HG03196 (cell line): ENCODE data around the gene RASA3.

Experiments
- ATAC-seq: cut with Tn5 transposase; IDR thresholded peaks from one replicate; pipeline ENCODE4 v1.9.1; 2021; ENCODE audit not compliant: unreplicated experiment

Gene RASA3

DNA sequence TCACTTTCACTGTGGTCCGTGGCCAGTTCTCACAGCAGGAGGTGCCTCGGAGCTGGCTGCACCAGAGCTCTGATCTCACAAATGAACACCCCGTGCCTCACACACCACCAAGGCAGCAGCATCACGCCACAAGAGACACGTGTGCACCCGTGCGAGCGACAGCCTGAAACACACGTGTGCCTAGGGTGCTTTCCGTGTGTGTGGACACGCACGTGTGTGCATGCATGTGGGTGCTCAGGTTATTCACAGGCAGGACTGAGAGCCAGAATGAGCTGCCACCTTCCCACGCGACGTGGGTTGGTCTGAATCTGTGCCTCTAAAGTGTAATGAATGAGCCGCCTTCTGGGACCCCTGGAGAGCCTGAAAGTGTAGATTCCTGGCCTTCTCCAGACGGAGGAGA is 90.9 kb downstream of the RASA3 start:
- ATAC-seq: no peak

DNA sequence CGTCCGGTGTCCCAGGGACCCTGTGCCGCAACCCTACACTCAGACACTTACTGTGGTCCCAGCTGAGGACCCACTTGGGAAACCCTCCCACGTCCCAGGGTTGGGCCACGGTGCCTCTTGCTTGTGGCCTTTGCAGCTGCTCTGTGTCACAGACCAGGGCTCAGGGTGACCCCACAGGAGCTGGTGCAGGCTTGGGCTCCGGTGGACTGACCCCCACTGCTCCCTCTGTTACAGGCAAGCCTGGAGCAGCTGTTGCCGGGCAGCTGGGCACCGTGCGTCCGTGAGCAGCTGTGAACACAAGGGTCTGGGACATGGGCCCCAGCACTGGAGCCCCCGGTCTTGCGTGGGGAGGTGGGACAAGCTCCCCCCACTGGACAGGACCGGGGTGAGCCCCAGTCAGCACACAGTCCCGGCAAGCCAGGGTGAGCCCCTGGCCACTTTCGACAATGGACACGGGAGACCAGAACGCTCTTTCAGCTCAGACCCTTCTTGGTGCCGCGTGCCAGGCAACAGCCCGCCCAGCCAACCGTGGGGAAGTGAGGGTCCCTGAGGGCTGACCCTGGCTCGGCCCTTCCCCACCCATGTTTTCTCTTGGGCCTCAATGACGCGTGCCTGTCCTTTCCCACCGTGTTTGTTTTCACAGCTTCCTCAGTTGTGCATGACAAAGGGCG is 92.8 kb downstream of the RASA3 start:
- ATAC-seq: no peak

DNA sequence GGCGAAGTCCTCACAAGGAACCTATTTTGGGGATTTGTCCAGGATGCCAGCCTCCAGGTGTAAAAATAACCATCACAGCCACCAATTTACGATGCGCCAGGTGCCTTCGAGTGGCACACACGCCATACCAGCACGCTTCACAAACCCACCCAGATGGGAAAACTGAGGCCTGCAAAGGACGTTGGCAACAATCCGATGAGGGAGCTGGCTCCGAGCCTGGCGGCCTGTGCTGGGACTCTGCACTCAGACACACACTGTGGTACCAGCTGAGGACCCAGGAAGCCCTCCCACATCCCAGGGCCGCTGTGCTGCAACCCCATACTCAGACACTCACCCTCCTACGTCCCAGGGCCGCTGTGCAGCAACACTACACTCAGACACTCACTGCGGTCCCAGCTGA is 93.5 kb downstream of the RASA3 start:
- ATAC-seq: no peak

DNA sequence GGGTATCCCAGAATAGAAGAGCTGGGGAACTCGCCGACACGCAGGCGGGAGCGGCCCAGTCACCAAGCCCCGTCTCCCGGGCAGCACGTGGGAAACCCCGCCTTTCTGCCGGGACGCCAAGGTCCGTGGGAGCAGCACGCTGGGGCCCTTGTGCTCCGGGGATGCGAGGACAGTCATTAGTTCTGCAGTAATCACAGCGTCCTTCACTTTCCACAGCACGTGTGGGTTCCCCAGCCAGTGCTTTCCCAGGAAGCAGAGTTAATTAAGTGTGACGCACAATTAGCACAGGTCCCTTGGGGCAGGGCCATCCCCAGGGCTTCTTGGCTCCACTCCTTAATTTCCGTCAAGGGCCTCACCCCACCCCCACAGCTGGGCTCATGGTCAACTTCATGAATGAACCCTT is 94.2 kb downstream of the RASA3 start:
- no peak for ATAC-seq

DNA sequence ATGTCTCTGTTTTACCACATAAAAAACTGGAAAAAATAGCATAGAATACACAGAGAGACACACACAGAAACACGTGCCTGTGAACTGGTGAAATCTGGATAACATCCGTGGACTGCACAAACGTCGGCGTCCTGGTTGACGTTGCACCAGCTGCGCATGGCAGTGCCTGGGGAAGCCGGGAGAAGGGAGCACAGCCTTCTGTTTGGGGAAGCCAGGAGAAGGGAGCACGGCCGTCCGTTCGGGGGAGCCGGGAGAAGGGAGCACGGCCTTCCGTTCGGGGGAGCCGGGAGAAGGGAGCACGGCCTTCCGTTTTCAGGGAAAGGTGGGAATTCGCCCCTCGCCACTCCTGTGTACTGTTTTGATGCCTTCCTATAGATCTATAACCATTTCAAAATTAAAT is 94.7 kb downstream of the RASA3 start:
- ATAC-seq: no peak

DNA sequence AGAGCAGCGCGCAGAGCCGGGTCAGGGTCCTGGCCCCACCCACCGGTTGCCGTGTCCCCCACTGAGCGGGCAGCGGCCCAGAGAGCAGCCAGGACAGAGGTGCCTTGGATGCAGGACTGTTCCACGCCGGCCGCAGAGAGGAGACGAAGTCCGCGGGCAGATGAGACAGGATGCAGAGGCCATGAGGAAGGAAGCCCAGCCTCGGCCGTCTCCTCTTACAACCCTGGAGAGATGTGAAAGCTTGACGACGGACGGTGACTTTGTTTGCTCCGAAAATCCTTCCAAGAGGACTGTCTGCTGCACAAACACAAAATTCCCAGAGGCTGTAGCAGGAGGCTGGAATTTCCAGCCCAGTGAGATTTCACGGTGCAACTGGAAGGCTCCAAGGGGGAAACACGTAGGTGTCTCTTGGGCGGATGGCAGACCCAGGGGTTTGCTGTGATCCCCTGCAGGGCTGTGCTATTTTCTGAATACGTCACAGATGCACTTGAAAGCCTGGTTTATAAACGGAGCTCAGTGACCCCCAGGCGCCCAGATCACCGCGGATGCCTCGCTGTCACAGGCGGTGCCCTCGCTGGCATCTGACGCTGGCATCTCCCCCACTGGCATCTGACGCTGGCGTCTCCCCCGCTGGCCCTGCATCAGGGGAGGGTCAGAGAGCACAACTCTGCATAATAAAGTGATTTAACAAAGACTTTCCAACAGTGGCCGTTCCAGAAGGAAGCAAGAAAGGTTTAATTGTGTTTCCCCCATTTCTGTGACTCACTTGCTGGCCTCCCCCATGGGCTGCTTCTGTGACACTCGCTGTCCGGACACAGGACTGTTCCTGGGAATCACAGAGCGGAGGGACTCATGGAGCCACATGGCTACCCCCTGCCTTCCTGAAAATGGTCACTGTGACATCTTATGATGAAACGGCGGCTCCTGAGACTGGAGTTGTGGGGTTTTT is 96.6 kb downstream of the RASA3 start:
- no peak for ATAC-seq

DNA sequence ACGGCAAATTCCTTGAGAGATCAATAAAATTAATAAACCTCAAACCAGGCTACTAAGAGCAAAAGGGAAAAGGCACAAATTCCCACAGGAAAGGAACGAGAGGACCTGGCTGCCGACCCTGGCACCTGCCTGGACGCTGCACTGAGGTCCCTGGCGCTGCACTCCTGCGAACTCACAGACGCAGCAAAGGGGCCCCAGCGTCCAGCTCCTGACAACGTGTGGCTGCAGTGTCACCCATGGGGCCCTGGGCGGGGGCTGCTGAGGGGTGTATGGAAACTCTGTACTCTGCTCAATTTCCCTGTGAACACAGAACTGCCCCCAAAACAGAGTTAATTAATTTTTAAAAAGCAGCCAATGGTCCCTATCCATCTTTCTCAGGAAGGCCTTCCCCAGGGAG is 97.2 kb downstream of the RASA3 start:
- no peak for ATAC-seq

DNA sequence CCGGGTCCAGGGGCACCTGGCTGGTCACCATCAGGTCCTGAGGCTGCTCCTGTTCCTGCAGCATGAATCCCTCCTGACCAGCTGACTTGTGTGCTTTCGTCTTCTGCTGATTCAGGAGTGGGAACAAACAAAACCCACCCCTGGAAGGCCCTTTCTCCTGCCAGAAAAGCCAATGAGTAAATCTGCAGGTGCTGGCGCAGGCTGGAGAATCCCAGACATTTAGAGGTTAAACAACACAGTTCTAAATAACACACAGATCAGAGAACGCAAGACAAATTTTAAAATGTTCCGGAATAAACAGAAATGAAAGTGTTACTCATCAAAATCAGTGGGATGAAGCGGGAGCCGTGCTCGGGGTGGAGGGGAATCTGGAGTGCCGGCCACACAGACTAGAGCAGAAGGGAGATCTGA is 97.9 kb downstream of the RASA3 start:
- ATAC-seq: no peak

DNA sequence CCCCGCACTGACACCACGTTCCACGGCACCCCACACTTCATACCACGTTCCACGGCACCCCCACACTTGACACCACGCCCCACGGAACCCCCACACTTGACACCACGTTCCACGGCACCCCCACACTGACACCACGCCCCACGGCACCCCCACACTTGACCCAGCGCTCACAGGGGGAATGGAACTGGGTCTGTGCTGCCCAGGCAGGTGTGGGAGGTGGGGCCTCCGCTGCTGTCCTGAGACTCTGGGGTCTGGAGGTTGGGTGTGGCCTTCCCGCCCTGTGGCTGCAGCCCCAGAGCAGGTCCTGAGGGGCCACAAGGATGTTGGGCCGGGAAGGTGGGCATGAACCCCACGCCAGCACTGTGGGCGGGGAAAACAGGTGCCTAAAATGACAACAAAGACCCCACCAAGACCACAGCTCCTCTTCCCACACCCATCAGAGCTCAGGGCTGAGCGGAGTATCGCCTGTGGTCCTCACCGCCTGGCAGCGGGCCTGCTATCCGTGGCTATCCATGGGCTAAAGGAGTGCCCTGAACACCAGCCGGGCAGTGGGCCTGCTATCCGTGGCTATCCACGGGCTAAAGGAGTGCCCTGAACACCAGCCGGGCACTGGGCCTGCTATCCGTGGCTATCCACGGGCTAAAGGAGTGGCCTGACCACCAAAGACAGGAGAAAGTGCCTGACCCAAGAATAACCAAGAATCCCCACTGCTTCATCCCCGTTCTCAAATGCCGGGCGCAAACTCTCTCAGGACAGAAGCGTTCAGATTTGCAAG is 98.7 kb downstream of the RASA3 start:
- ATAC-seq: no peak

DNA sequence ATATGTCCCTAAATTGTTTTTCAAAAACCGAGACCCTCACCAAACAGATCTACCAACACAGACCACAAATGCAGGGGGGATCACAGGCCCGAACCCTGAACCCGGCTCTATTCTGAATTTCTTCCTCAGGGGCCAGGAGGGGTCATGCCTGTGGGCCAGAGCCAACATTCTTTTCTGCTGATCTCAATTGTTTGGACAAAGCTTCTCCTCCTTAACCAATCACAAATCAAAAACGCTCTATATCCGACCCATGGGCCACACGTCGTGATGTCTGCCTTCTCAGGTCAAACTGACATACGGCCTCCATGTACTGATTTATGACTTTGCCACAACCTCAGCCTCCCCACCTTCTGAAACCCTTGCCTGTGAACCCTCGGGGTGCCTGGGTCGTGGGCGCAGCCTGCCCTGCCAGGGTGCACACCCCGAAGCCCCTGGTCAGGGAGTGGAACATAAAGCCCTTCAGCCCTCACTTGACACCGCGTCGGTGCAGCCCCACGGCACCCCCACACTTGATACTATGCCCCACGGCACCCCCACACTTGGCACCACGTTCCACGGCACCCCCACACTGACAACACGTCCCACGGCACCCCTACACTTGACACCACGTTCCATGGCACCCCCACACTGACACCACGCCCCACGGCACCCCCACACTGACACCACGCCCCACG is 100.2 kb downstream of the RASA3 start:
- ATAC-seq: no peak

DNA sequence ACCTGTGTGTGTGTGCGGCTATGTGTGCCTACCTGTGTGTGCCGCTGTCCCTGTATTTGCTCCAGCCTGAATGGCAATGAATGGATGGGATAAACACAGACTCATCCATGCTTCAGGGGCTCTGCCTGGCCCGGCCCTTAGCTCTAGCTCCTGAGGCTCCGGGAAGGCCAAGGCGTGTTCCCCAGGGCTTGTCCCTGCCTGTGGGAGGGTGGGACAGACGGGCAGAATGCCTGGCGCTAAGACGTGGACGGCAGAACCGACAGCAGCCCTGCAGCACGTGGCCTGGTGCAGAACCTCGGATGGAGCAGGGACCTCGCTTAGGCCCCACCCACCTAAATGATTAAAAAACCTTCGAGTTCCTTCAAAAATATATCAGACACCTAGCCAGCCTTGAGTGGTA is 100.8 kb downstream of the RASA3 start:
- no peak for ATAC-seq

DNA sequence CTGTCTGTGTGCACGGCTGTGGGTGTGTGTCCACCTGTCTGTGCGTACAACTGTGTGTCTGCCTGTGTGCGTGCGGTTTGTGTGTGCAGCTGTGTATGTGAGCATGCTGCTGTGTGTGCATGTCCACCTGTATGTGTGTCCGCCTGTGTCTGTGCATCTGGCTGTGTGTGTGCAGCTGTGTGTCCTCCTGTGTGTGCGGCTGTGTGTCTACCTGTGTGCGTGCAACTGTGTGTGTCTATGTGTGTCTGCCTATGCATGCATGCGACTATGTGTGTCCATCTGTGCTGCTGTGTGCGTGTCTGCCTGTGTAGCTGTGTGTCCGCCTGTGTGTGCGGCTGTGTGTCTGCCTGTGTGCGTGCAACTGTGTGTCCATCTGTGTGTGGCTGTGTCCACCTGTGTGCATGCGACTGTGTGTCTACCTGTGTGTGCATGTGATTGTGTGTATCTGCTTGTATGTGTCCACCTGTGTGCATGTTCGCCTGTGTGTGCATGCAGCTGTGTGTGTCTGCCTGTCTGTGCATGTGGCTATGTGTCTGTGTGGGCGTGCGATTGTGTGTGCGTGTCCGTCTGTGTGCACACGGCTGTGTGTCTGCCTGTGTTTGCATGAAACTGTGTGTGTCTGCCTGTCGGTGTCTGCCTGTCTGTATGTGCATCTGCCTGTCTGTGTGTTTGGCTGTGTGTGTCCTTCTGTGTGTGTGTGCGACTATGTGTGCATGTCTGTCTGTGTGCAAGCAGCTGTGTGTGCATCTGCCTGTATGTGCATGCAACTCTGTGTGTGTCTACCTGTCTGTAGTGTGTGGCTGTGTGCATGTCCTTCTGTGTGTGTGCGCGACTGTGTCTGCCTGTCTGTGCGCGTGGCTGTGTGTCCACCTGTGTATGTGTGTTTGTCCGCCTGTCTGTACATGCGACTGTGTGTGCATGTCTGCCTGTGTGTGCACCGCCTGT is 101.5 kb downstream of the RASA3 start:
- no peak for ATAC-seq

DNA sequence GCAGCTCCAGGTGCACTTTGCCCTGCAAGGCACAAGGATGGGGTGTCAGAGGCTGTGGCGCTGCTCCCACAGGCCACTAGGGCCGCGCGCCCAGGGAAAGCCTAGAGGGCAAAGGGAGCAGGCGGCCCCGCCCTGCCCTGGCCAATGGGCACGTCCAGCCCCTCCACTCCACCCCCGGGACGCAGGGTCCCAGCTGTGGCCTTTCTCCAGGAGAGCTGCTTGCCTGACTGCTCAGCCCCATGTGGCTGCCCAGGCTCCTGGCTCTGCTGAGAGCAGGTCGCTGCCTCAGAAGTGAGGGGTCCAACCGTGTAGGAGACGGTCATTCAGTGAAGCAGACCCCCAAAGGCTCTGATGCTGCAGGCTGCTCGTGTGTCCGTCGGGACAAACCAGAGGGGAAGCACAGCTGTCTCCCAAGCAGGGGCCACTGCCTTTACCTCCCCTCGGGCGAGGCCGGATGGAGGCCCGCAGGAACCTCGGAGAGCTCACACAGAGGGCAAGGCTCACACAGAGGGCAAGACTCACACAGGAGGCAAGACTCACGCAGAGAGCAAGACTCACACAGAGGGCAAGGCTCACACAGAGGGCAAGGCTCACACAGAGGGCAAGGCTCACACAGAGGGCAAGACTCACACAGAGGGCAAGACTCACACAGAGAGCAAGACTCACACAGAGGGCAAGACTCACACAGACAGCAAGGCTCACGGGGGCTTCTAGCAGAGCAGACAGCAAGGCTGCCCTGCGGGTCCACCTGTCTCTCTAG is 102.4 kb downstream of the RASA3 start:
- ATAC-seq: no peak

DNA sequence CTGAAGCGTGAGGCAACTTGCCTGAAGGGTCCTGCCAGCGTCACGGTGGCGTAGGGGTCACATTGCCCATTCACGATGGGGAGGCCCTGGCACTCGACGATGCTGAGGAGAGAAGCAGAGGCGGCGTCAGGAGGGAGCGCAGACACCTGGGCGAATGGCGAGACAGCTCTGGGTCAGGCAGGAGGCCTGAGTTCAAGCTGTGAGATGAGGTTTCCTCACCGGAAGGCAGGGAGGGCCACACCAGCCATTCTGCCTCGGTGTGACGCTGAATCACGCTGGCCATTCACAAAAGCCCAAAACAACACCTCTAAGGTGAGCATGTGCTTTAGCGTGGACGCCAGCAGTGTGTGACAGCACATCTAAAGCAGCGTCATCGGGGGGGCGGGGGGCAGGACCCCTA is 104.6 kb downstream of the RASA3 start:
- ATAC-seq: no peak

DNA sequence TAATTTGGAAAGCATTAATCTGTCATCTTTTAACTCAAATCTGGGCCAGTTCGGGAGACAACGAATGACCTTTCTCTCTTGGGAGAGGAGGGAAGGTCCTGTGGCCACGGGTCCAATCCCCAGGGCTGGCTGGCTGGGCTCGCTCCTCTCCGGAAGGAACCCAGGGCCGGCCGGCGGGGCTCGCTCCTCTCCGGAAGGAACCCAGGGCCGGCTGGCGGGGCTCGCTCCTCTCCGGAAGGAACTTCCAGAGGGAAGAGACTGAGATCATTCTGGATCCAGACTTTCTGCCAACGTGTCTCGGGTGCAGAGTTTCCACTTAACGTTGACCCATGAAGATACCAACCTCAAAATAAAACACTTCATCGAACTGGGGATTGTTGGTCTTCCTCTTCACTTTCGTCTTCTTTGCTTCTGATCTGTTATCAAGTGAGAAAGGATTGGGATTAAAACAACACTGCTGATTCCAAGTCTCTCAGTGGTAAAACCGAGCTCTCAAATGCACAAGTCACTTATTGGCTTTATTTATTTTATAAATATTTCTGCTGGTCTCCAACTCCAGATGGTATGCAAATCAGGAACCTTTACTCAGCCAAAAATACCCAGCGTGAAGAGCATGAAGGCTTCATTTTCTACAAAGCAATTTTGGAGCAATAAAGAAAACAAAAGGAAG is 105.2 kb downstream of the RASA3 start:
- no peak for ATAC-seq

DNA sequence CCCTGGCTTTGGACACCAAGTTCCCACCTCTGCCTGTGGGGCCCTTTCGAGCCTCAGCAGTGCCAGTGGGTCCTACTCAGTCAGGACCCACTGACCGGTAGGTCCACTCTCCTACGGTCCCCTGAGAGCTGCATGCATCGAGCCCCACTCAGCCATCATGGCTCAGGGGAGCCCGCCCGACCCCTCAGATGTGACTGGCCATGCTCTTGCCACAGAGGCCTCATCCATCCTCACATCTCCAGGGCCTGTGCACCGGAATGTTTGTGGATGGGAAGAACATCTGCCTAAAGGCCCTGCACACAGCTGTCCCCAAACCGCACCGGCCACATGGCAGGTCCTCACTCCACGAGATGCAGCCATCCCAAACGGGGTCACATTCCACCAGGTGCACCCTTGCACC is 105.9 kb downstream of the RASA3 start:
- no peak for ATAC-seq

DNA sequence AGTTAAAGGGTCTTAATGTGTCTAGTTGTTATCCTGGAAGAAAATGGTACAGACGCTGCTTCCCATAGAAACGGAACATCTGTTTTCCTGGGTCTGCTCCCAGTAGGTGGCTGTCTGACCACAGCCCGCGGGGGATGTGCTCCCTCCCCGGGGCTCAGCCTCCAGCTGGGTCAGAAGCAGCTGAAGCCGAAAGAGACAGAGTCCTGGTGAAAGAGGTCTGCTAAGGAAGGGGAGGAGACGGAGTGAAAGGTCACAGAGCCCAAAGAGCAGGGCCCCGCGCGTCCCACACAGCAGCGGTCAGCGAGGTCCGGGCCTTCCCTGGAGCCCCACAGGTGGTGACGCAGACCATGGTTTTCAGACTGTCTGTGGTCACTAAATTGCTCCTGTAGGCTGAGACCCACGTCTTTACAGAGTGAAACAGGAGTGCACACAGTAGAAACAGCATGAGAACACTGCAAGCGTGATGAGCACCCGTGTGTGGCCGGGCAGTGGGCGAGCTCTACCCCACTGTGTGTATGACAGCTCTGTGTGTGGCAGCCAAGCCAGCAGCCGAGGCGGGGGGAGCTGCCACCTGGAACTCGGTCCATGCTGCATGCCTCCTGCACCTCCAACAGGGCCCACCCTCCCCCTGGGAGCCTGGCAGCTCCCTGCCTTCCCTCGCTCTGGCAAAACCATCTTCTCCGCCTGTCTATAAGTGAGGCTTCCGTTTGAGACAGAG is 106.5 kb downstream of the RASA3 start:
- ATAC-seq: no peak

DNA sequence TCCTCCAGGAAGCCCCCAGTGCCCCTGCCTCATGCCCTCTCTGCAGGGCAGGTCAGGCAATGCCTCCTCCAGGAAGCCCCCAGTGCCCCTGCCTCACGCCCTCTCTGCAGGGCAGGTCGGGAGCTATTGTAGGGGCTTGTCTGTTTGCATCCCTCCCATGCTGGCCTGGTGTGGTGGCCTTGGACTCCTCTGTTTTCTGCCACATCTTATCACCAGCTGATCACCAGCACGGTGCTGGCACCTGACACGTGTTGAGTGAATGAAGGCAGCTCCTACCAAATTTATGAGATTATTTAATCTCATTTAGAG is 107.1 kb downstream of the RASA3 start:
- ATAC-seq: no peak
